Heart left ventricle (tissue), 13 donors: ENCODE measurements around the gene PLXNB3.

ENCODE experiments used
- CTCF ChIP-seq, 12 donors: fragments of 200-600 bp; sonication (generic) in 4 of 12; IDR thresholded peaks; one replicate each; pipeline versions ENCODE4 v1.5.0 to v1.8.0; 2018 to 2022; ENCODE audit warnings: antibody characterized with exemption in 12 of 12, mild to moderate bottlenecking in 5 of 12
- POLR2A ChIP-seq, 2 donors: fragments of 450-650 bp; IDR thresholded peaks; one replicate each; pipeline ENCODE4 v1.6.1; 2017; ENCODE audit warnings: antibody characterized with exemption in 2 of 2, mild to moderate bottlenecking in 2 of 2, moderate library complexity in 2 of 2
- donor health status: ischemic (EF 13 %, LVEDD 7.1; RV severe dilation, severe dysfunction).
- donor health status: DM: no; HTN: yes; CAD: no.
- donor health status: DM: no; HTN: no; CAD: no.
- donor health status: ischemic (EF 25% LVEDD 6.9; RV normal size, moderate dysfunction).
- donor health status: ischemic (EF 25% LVEDD 5.7; RV mildly dilated, moderate dysfunction).
- donor health status: ischemic (EF 35%, LVEDD 5.7; RV mildly dilated, moderate dysfunction).
- donor health status: nonischemic (EF 11% LVEDD 7.7; RV severe dilation, severe dysfunction).
- donor health status: DM: yes; HTN: yes; CAD: no.
- donor health status: PGD.
- donor health status: ischemic (EF 29% LVEDD 5.4; RV normal size, mild dysfunction).
- donor health status: nonischemic (EF 23%, LVEDD 6.1; RV moderate dilation, normal function).

GRCh38 chrX:153781428-153782047, 17.5 kb downstream of the PLXNB3 start:
- TF ChIP-seq CTCF (IDR thresholded peaks at IDR 0.05): no peak
- TF ChIP-seq POLR2A (IDR thresholded peaks at IDR 0.05): no peak
